GM13977 (cell line): ENCODE results near the gene DISP2.

ENCODE experiments used
- DNase-seq: peaks from one replicate; pipeline ENCODE4 v3.0.0; 2012; ENCODE audit warnings: low spot score
- in situ Hi-C: fragments of 300-500 bp; cut with MboI; formaldehyde crosslinking; loops from one replicate; pipeline ENCODE4 v1.12.0; 2022; ENCODE audit warnings: low sequenced_read_pairs, low pct_unique_long_range_greater_than_20kb, mixed read lengths, inconsistent platforms; ENCODE audit not compliant: unreplicated experiment
- TF ChIP-seq, protein P1 (sequence below): IDR thresholded peaks from 2 replicates; pipeline ENCODE4 v1.5.1; 2012; ENCODE audit warnings: mild to moderate bottlenecking, control low read depth; ENCODE audit not compliant: insufficient read depth; ENCODE audit errors: extremely low read depth, missing control alignments

Gene DISP2

DNA sequence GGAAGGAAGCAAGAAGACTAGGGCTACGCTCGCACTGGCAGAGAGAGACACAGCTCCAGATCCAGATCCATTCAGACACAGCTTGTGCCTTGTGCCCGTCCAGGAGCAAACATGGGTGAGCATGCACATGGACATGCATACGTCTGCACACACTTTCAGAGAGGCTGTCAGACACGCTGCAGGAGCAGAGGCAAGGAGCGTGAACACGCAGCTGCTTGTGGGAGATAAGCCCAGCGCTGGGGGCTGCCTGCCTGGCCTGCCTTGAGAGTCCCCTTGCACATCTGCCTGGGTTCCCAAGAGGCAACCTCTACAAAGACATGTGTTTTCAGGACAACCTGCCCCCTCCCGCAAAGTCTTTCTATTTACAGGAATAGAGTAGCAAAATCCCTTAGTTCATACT is 69.2 kb downstream of the DISP2 start:
- in situ Hi-C loops = no loop called here
- TF ChIP-seq, protein P1, sequence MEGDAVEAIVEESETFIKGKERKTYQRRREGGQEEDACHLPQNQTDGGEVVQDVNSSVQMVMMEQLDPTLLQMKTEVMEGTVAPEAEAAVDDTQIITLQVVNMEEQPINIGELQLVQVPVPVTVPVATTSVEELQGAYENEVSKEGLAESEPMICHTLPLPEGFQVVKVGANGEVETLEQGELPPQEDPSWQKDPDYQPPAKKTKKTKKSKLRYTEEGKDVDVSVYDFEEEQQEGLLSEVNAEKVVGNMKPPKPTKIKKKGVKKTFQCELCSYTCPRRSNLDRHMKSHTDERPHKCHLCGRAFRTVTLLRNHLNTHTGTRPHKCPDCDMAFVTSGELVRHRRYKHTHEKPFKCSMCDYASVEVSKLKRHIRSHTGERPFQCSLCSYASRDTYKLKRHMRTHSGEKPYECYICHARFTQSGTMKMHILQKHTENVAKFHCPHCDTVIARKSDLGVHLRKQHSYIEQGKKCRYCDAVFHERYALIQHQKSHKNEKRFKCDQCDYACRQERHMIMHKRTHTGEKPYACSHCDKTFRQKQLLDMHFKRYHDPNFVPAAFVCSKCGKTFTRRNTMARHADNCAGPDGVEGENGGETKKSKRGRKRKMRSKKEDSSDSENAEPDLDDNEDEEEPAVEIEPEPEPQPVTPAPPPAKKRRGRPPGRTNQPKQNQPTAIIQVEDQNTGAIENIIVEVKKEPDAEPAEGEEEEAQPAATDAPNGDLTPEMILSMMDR = no peak
- DNase-seq = no peak

DNA sequence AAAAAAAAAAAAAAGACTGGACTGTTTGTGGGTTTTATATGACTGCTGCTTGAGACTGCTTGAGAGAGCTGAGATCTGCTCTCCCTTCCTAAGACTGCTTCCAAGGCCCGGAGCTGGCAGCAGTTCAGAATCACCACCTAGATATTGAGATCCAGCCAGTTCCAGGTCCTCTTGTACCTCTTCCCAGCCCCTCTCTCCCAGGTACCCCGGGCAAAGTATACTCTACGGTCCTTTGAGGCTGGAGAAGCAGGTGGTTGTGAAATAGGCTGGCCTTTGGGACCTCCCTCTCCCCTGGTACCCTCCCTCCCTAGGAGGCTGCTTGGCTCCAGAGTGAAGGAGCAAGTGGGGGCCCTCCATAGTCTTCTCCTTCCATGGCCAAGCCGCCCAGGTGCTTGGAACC is 70.2 kb downstream of the DISP2 start:
- no peak for DNase-seq
- in situ Hi-C loops = no loop called here
- TF ChIP-seq, protein P1 = no peak
